B cell (primary cell): Measurements from ENCODE around the gene CDHR2. TPM values are rescaled to one million over a fixed set of nuclear protein-coding genes. Genes with fewer than 3 reads are reported as not detected.
A peak's percentile ranks its signal among the peaks of the same experiment; 100 is the strongest.
"Not testable (repeated sequence)": the region's sequence is repeated elsewhere in the genome, so short reads cannot be mapped to it uniquely, and the experiment has no call there.

Experiments used
- ATAC-seq: fragments of 200-7000 bp; cut with Tn5 transposase; one replicate; pipeline ENCODE4 v1.10.0; 2021; ENCODE audit warnings: low read depth, mild to moderate bottlenecking, moderate number of reproducible peaks, moderate library complexity
- CTCF ChIA-PET: fragments of 350-600 bp; sonication (Branson Sonifier 250); formaldehyde crosslinking; loops from one replicate; lab custom pipeline; 2021; ENCODE audit warnings: antibody characterized with exemption, inconsistent platforms; lab: Charles Lee
- POLR2A ChIA-PET: fragments of 350-600 bp; sonication (Branson Sonifier 250); formaldehyde crosslinking; loops from one replicate; lab custom pipeline; 2021; ENCODE audit warnings: antibody characterized with exemption; lab: Charles Lee
- DNase-seq: peaks from one replicate; pipeline ENCODE4 v3.0.0; 2013
- H2AFZ ChIP-seq: 2 replicates; pipeline ENCODE4 v1.6.1; 2012; ENCODE audit warnings: mild to moderate bottlenecking, low read depth, low read length; ENCODE audit not compliant: insufficient read depth, poor library complexity, severe bottlenecking
- H3K27ac ChIP-seq, 2 donors: 1 replicate in 1 of 2; 2 replicates in 1 of 2; pipeline ENCODE4 v1.5.1; 2012 to 2013; ENCODE audit warnings: low read length in 2 of 2, mild to moderate bottlenecking in 2 of 2, moderate library complexity in 1 of 2
- H3K27me3 ChIP-seq, 4 experiments: fragments of 200-600 bp in 1 of 4; sonication (generic) in 1 of 4; replicated peaks in 1 of 4; 1 replicate in 2 of 4; 2 replicates in 2 of 4; pipeline versions ENCODE4 v1.6.1 to v1.7.0; 2013 to 2016; ENCODE audit warnings: low read length in 3 of 4, mild to moderate bottlenecking in 2 of 4, mixed read lengths in 1 of 4, moderate library complexity in 1 of 4; ENCODE audit not compliant: insufficient read depth in 4 of 4, control insufficient read depth in 3 of 4; ENCODE audit errors: control extremely low read depth in 1 of 4
- H3K36me3 ChIP-seq, 2 experiments: replicated peaks in 1 of 2; 1 replicate in 1 of 2; 2 replicates in 1 of 2; pipeline versions ENCODE4 v1.6.1 to v1.7.1; 2013; ENCODE audit warnings: low read length in 1 of 2; ENCODE audit not compliant: insufficient read depth in 2 of 2, control insufficient read depth in 1 of 2; ENCODE audit errors: control extremely low read depth in 1 of 2, extremely low read depth in 1 of 2
- H3K4me1 ChIP-seq, 2 donors: fragments of 200-600 bp in 1 of 2; sonication (generic) in 1 of 2; 1 replicate in 1 of 2; 2 replicates in 1 of 2; pipeline versions ENCODE4 v1.5.1 to v1.6.1; 2013 to 2017; ENCODE audit warnings: low read length in 2 of 2; ENCODE audit not compliant: control insufficient read depth in 2 of 2, insufficient read depth in 2 of 2
- H3K4me2 ChIP-seq: replicated peaks from 2 replicates; pipeline ENCODE3; 2012; ENCODE audit warnings: mild to moderate bottlenecking, low read depth, low read length; ENCODE audit not compliant: poor library complexity, severe bottlenecking
- H3K4me3 ChIP-seq, 5 experiments: fragments of 200-600 bp in 1 of 5; sonication (generic) in 1 of 5; 1 replicate in 3 of 5; 2 replicates in 2 of 5; pipeline versions ENCODE4 v1.5.1 to v1.7.0; 2011 to 2016; ENCODE audit warnings: low read length in 4 of 5, mild to moderate bottlenecking in 4 of 5, low read depth in 2 of 5, control low read depth in 1 of 5, moderate library complexity in 1 of 5; ENCODE audit not compliant: insufficient read depth in 1 of 5; ENCODE audit errors: control extremely low read depth in 1 of 5, extremely low read depth in 1 of 5
- H3K79me2 ChIP-seq: fragments of 200-600 bp; sonication (generic); one replicate; pipeline ENCODE4 v1.6.0; 2016; ENCODE audit warnings: low read length; ENCODE audit not compliant: control insufficient read depth, insufficient read depth
- H3K9ac ChIP-seq: fragments of 200-600 bp; sonication (generic); 2 replicates; pipeline ENCODE4 v1.6.1; 2017; ENCODE audit warnings: mild to moderate bottlenecking, low read length, moderate library complexity
- H3K9me3 ChIP-seq, 3 donors: one replicate each; pipeline versions ENCODE4 v1.6.1 to v1.7.1; 2013; ENCODE audit warnings: low read length in 2 of 3; ENCODE audit not compliant: control insufficient read depth in 2 of 3, insufficient read depth in 1 of 3; ENCODE audit errors: control extremely low read depth in 1 of 3
- H4K20me1 ChIP-seq: 2 replicates; pipeline ENCODE4 v1.6.0; 2012; ENCODE audit warnings: mild to moderate bottlenecking, low read length; ENCODE audit not compliant: insufficient read depth, control insufficient read depth, poor library complexity, severe bottlenecking
- H3K27ac Mint-ChIP-seq: one replicate; pipeline ENCODE4 v1.8.0; 2021; ENCODE audit warnings: mixed read lengths
- H3K27me3 Mint-ChIP-seq: one replicate; pipeline ENCODE4 v1.8.0; 2021; ENCODE audit warnings: mixed read lengths
- H3K4me1 Mint-ChIP-seq: one replicate; pipeline ENCODE4 v1.8.0; 2021; ENCODE audit warnings: mixed read lengths
- H3K4me3 Mint-ChIP-seq: one replicate; pipeline ENCODE4 v1.8.0; 2021; ENCODE audit warnings: mixed read lengths
- H3K9me3 Mint-ChIP-seq: one replicate; pipeline ENCODE4 v1.8.0; 2022; ENCODE audit warnings: mixed read lengths; ENCODE audit not compliant: insufficient read depth
- CTCF ChIP-seq: fragments of 200-600 bp; IDR thresholded peaks from one replicate; pipeline ENCODE4 v1.8.0; 2022; ENCODE audit warnings: antibody characterized with exemption, mild to moderate bottlenecking
- EZH2 ChIP-seq: IDR thresholded peaks from 2 replicates; pipeline ENCODE4 v1.6.1; 2012; ENCODE audit warnings: borderline replicate concordance, low read depth, mild to moderate bottlenecking, moderate library complexity, low read length; ENCODE audit not compliant: insufficient read depth, poor library complexity, severe bottlenecking
- WGBS: methylation state at CpG from one replicate; pipeline ENCODE4 v1.1.5; 2013; ENCODE audit warnings: missing lambda C conversion rate; ENCODE audit not compliant: insufficient coverage; 5-methylcytosine and 5-hydroxymethylcytosine counted together
- intact Hi-C: fragments of 100-400 bp; cut with micrococcal nuclease; formaldehyde crosslinking; loops from one replicate; pipeline ENCODE4 v1.10.0; 2022
- polyA plus RNA-seq: library from polyadenylated mRNA; depleted of rRNA; stranded (reverse); fragments of >200 nt; gene quantifications from 2 replicates; pipeline ENCODE4 v1.2.3, GENCODE V29; 2012
- total RNA-seq, 2 donors: library from RNA; stranded (reverse); fragments of 120-200 nt in 1 of 2; gene quantifications; 1 replicate in 1 of 2; 2 replicates in 1 of 2; pipeline versions ENCODE4 v1.2.3 to v1.2.4, GENCODE V29; 2013 to 2022

CDHR2 gene
- total and polyA plus RNA-seq, 2 donors (not counting 1 experiment from before 2014, with no cell fraction given): 0.25 to 1.7 TPM

- no peaks in the 10 kb centered on the region for H3K9me3 Mint-ChIP-seq
Measured at GRCh38 chr5:176550275-176550831, 1.2 kb downstream of the CDHR2 start.

GRCh38 chr5:176550937-176551336 is 1.8 kb downstream of the CDHR2 start:
- peaks cover 16% of the 10 kb centered on the region for H3K4me1 Mint-ChIP-seq
- Histone ChIP-seq H3K27me3 (peaks cover 0 to 22% (median 0%) of the 10 kb centered on the region in 4 experiments), H3K4me2 (peak overlapping the region; percentile 67), H3K4me1 (peaks cover 12 to 15% of the 10 kb centered on the region in 2 donors), H3K4me3 (peak overlapping the region in 2 of 5 experiments; percentile 9 to 26), H3K9ac (peak overlapping the region; percentile 35), H3K79me2 (peaks cover 17% of the 10 kb centered on the region)
- POLR2A ChIA-PET: interaction anchor here (0.6 to 0.8 kb wide), 2 partner anchors 66 to 387 kb away, joined by 4 to 6 read pairs; no protein-coding TSS in a partner anchor
- H3K36me3 ChIP-seq, ATAC-seq, H3K9me3 ChIP-seq, intact Hi-C loops, H3K27ac ChIP-seq, H4K20me1 ChIP-seq, H3K9me3 Mint-ChIP-seq, H2AFZ ChIP-seq, DNase-seq, H3K27ac Mint-ChIP-seq: not testable (repeated sequence)
- CTCF ChIA-PET: interaction anchor here (1.2 to 1.5 kb wide), 3 partner anchors 13 to 134 kb away, joined by 3 to 5 read pairs (median 4); partner anchors contain the start of gene RNF44
- peak overlapping the region; percentile 45 for H3K4me3 Mint-ChIP-seq
- H3K27me3 Mint-ChIP-seq: peaks cover 14% of the 10 kb centered on the region
- WGBS: 84% methylated on average over 7 of the region's 11 CpGs

More at GRCh38 chr5:176550275-176550831, 1.2 kb downstream of the CDHR2 start:
- H3K9me3 ChIP-seq: peaks cover 0 to 3% (median 0%) of the 10 kb centered on the region in 3 donors
- peaks cover 0 to 22% (median 0%) of the 10 kb centered on the region in 4 experiments for H3K27me3 ChIP-seq
- POLR2A ChIA-PET: interaction anchor here (0.8 kb wide), 1 partner anchor 388 kb away, joined by 6 read pairs; no protein-coding TSS in a partner anchor
- TF ChIP-seq CTCF (no peak), EZH2 (no peak)
- WGBS: 34% methylated on average over 16 of the region's 16 CpGs
- H3K27ac Mint-ChIP-seq: no peak overlapping the region
- no peak overlapping the region for H3K27ac ChIP-seq
- H3K4me3 Mint-ChIP-seq: peak overlapping the region; percentile 45
- CTCF ChIA-PET: interaction anchor here (1.2 to 1.5 kb wide), 3 partner anchors 13 to 133 kb away, joined by 3 to 5 read pairs (median 4); partner anchors contain the start of gene RNF44
- no peak overlapping the region for H2AFZ ChIP-seq
- H3K4me3 ChIP-seq: peak overlapping the region in 2 of 5 experiments; percentile 9 to 26
- peaks cover 12 to 15% of the 10 kb centered on the region in 2 donors for H3K4me1 ChIP-seq
- no peaks in the 10 kb centered on the region for H3K36me3 ChIP-seq
- peaks cover 16% of the 10 kb centered on the region for H3K4me1 Mint-ChIP-seq
- H4K20me1 ChIP-seq: peaks cover 5% of the 10 kb centered on the region
- peak overlapping the region; percentile 35 for H3K9ac ChIP-seq
- H3K27me3 Mint-ChIP-seq: peaks cover 12% of the 10 kb centered on the region
- H3K4me2 ChIP-seq: peak overlapping the region; percentile 67
- peak; percentile 76 for ATAC-seq
- DNase-seq: peak; percentile 68
- intact Hi-C loops: no loop called here
- H3K79me2 ChIP-seq: peaks cover 23% of the 10 kb centered on the region
